Mucosa of gallbladder (tissue), 1 donor: ENCODE data around the gene GEN1. TPM values are rescaled to one million over a fixed set of nuclear protein-coding genes. Genes with fewer than 3 reads are reported as not detected.
A peak's percentile ranks its signal among the peaks of the same experiment; 100 is the strongest.

Source experiments
- DNase-seq: peaks from one replicate; pipeline ENCODE4 v3.0.0-alpha.2; 2020; ENCODE audit warnings: low spot score
- total RNA-seq: library from RNA; stranded (reverse); gene quantifications from one replicate; pipeline ENCODE4 v1.2.1, GENCODE V29; 2021
- donor health status: DM: no; HTN: no; CAD: no.

The GEN1 gene
- total RNA-seq, 1 donor from 2014 or later: 8.6 TPM

DNA sequence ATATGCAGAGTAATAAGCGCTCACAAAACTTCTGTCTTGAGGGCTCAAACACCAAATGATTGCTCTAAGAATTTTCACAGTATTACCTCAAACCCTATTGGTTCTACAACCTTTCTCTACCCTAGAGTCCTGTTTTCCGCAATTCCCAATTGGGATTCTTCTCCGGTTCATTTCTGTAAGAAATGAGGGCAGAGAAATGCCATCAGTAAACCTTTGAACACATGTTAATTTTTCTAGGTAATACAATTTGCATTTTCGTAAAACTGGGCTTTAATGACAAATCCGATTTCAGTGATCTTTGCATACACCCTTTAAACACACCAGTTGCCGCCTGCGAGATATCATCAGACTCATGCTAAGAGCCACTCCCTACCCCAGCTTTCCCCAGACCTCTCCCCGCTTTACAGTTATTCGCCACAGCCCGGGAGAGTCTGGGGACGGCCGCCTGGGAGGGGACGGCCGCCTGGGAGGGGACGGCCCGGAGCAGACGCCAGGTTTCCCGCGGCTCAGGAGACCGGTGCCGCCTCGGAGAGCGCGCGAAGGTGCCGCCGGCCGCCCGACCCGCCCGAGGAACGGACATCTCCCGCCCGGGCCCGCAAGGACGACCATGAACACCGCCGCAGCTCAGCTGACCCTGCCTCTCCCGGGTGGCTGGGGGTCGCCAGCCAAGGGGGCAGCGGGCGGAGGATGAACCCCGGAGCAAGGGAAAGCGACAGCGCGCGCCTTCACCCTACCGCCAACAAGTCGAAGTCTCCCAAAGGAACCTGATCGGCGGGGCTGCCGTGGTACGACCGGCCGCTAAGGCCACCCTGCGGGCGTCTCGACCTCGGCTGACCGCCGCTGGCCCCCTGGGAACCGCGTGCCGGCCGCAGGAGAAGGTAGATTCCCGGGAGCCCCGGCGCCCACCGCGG is 791 bp upstream of the GEN1 start:
- peak; percentile 10 for DNase-seq

GRCh38 chr2:17754773-17755425 is 961 bp downstream of the GEN1 start:
- no peak for DNase-seq

GRCh38 chr2:17756668-17757067 is 2.7 kb downstream of the GEN1 start:
- no peak for DNase-seq

- DNase-seq: peak; percentile 19
These were observed 3.4 kb downstream of the GEN1 start for GRCh38 chr2:17757321-17757720.

DNA sequence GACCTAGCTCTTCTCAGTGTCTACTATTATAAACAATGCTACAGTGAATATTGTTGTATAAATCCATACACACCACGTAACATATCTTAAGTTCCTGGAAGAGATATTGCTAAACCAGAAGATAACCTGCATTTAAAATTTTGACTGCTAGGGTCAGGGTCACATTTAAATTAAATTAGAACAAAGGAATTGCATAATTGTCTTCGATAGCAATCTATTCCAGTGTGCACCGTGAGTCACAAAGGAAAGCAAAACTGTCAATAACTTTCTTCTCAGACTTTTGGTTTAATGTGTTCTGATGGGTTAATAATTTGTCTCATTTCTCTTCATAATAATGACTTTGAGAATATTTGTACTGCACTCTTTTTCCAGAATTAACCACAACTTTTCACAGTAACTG is 4.2 kb downstream of the GEN1 start:
- no peak for DNase-seq

DNA sequence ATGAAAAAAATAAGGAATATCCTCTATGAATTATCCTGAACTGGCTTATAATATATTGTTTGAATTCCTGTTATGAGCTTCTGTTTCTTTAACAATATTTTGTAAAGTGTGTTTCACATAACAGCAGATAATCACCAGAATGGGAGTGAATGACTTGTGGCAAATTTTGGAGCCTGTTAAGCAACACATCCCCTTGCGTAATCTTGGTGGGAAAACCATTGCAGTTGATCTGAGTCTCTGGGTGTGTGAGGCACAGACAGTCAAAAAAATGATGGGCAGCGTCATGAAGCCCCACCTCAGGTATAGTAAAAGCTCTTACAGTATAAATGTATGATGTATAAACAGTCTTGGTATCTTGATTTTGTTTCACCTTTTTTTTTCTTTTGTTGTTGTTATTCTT is 5.9 kb downstream of the GEN1 start:
- DNase-seq: no peak

DNA sequence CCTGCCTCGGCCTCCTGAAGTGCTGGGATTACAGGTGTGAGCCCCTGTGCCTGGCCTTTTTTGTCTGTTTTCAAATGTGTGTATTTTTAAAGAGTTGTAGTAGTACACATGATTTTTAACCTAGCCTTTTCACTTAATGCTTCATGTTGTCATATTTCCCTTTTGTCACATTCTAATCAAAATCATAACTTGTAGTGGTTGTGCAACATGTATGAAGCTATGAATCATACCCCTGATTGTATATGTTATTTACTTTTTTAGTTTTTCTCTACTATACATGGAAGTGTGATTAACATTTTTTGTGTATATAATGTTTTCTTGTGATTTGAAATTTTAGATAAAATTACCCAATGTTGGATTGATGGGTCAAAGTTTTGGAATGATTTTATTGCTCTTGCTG is 8.5 kb downstream of the GEN1 start:
- DNase-seq: no peak

GRCh38 chr2:17763641-17764333 is 9.8 kb downstream of the GEN1 start:
- no peak for DNase-seq

DNA sequence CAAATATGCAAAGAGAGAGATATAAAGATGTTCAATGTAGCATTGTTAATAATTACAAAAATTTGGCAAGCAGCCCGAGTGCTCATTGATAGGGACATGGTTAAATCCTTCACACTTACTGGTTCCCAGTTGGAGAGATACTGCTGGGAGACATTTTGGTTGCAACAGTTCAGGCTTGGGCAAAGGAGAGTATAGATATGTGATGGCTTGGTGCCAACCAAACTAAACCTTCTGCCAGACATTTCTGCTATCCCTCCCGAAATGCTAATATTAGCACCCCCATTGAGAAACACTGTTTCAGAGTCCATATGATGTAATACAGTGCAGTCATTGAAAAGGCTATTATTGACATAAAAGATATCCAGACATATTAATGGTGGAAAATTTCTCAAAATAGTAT is 11.5 kb downstream of the GEN1 start:
- no peak for DNase-seq

DNA sequence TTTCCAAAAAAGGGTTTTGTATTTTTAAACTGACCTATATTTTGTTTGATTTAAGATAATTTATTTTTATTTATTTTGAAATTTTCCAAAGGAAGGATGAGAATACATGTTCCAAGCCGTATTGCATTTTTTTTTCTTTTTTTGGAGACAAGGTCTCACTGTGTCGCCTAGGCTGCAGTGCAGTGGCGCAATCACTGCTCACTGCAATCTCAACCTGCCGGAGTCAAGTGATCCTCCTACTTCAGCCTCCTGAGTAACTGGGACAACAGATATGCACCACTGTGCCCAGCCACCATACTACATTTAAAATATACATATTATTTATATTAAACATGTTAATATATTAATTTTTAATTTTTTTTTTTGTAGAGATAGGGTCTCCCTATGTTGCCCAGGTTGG is 15.0 kb downstream of the GEN1 start:
- no peak for DNase-seq

DNA sequence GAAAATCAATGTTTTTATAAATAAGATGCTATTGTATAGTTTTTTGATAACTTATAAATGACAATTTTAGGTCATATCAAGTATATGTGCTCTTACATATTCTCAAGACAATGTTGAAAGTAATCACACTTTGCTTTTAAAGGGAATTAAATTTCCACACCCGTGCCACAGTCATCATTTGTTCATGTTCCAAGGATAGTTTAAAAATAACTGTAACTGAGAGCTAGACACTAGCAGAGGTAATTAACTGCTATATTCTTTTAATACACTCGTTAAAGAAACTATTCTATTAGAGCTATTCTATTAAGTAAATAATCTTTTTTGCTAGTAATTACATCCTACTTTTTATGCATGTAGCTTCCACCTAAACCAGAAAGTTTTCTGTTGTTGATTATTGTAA is 18.0 kb downstream of the GEN1 start:
- no peak for DNase-seq

GRCh38 chr2:17772532-17772931 is 18.6 kb downstream of the GEN1 start:
- no peak for DNase-seq

- no peak for DNase-seq
These were observed 26.6 kb downstream of the GEN1 start for GRCh38 chr2:17780546-17780945.

- DNase-seq: no peak
These were observed 27.5 kb downstream of the GEN1 start for GRCh38 chr2:17781482-17781881.

DNA sequence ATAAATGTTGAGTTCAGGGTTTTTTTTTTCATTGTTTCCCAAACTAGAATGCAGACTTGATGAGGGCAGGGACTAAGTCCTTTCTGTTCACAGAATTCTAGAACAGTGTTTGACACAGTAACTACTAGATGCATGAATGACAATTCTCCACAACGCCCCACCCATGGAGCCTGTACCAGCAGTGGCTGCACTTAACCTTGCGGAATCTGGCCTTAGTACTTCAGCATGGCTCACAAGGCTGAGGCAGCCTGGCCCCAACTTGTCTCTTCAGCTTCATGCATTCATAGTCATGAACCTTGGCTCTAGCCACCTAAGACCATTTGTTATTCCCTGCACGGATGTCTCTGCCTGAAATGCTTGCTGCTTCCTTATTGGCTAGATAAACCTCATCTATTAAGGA is 32.8 kb downstream of the GEN1 start:
- DNase-seq: no peak

GRCh38 chr2:17788773-17789172 is 34.8 kb downstream of the GEN1 start:
- DNase-seq: no peak

- DNase-seq: no peak
These were observed 36.6 kb downstream of the GEN1 start for GRCh38 chr2:17790536-17790935.

GRCh38 chr2:17791121-17791816 is 37.3 kb downstream of the GEN1 start:
- DNase-seq: no peak

- no peak for DNase-seq
These were observed 37.8 kb downstream of the GEN1 start for GRCh38 chr2:17791817-17792130.

GRCh38 chr2:17792515-17792914 is 38.6 kb downstream of the GEN1 start:
- DNase-seq: no peak

DNA sequence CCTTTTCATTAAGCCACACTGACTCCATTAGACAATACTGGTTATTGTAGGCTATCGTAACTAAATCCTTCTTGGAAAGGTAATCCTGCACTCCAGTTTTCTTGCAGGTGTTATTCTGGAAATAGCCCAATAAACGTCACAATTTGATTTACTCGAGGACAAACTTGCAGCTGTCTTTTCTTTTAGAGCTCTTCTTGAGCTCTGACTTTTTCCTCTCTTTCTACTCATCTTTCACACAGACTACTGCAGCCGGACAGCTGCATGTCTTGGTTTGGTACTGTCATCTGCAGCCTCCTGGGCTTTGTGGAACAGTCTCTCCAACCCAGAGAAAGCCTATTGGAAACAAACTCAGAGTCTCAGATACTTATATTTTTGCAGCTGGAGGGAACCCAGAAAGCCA is 39.4 kb downstream of the GEN1 start:
- no peak for DNase-seq

DNA sequence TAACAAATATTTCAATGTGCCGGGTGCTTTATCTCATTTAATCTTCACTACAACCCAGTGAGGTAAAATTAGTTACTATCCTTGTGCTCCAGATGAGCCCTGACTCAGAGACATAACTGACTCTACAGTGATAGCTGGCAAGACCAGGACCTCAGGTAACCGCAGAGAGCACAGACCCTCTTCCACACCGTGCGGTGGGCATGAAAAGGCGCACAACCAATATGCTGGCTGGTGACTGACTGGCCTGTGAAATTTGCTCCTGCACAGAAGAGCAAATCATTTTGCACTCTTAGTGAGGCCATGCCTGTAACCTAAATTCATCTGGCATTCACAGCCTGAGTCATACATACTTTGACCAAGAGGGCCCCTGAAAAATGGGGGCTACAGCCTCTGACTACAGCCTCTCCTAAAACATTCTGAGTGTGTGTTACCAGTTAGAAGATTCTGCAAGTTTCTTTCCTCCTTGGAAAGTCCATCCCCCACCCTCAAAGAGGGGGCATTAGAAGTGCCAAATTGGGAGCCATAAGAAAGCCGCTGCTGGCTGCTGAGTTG is 39.9 kb downstream of the GEN1 start:
- no peak for DNase-seq
